ENCODE measurements around the gene HEMK1.
A peak's percentile ranks its signal among the peaks of the same experiment; 100 is the strongest.

Gene HEMK1

GRCh38 chr3:50575372-50575771, 6.0 kb downstream of the HEMK1 start:
- no peak for DNase-seq

GRCh38 chr3:50577348-50577747, 8.0 kb downstream of the HEMK1 start:
- DNase-seq = no peak

- no peak for DNase-seq
These were observed 11.5 kb downstream of the HEMK1 start for GRCh38 chr3:50580683-50581458.

GRCh38 chr3:50581459-50581842, 12.1 kb downstream of the HEMK1 start:
- no peak for DNase-seq

GRCh38 chr3:50582083-50582482, 12.8 kb downstream of the HEMK1 start:
- no peak for DNase-seq

GRCh38 chr3:50583897-50584296, 14.6 kb downstream of the HEMK1 start:
- DNase-seq = no peak

- no peak for DNase-seq
These were observed 15.1 kb downstream of the HEMK1 start for GRCh38 chr3:50584391-50584790.

- DNase-seq = no peak
These were observed 16.8 kb downstream of the HEMK1 start for GRCh38 chr3:50585919-50586762.

GRCh38 chr3:50586763-50587070, 17.4 kb downstream of the HEMK1 start:
- no peak for DNase-seq

GRCh38 chr3:50587373-50587772, 18.1 kb downstream of the HEMK1 start:
- no peak for DNase-seq

GRCh38 chr3:50587806-50588758, 18.8 kb downstream of the HEMK1 start:
- no peak for DNase-seq

- DNase-seq = no peak
These were observed 19.6 kb downstream of the HEMK1 start for GRCh38 chr3:50588759-50589433.

GRCh38 chr3:50591196-50591741, 21.9 kb downstream of the HEMK1 start:
- DNase-seq = no peak

GRCh38 chr3:50592568-50592967, 23.2 kb downstream of the HEMK1 start:
- no peak for DNase-seq

- DNase-seq = no peak
These were observed 25.0 kb downstream of the HEMK1 start for GRCh38 chr3:50594253-50594785.

GRCh38 chr3:50599115-50599715, 29.9 kb downstream of the HEMK1 start:
- no peak for DNase-seq

- DNase-seq = no peak
These were observed 30.4 kb downstream of the HEMK1 start for GRCh38 chr3:50599716-50600118.

- DNase-seq = no peak
These were observed 30.9 kb downstream of the HEMK1 start for GRCh38 chr3:50600141-50600753.

- peak; percentile 60 for DNase-seq
These were observed 31.7 kb downstream of the HEMK1 start for GRCh38 chr3:50600841-50601591.

- no peak for DNase-seq
These were observed 33.4 kb downstream of the HEMK1 start for GRCh38 chr3:50602595-50603191.

Measured in NCI-H2227 treated with DMSO at 0.1 percent for 48 hours (cell line).